Measurements from ENCODE around the gene HTR4.

The HTR4 gene

GRCh38 chr5:148511810-148512347 is 142.4 kb downstream of the HTR4 start:
- H3K9me2 ChIP-seq (replicated peaks; ENCODE audit: low read depth, low read length), result no peaks in the 10 kb centered on the region
- no peak overlapping the region for H3K4me2 ChIP-seq (ENCODE audit: low read depth, low read length, poor library complexity, severe bottlenecking)
- H3K36me3 ChIP-seq (ENCODE audit: insufficient read depth, low read length), result no peaks in the 10 kb centered on the region
- no peaks in the 10 kb centered on the region for H4K20me1 ChIP-seq (ENCODE audit: insufficient read depth, low read length, poor library complexity, severe bottlenecking)
- no peak for TF ChIP-seq CTCF (conservative IDR thresholded peaks at IDR 0.05; ENCODE audit: low read length)
- no peak for TF ChIP-seq EZH2phosphoT487 (IDR thresholded peaks at IDR 0.05; ENCODE audit: borderline replicate concordance)
- H3K9ac ChIP-seq (ENCODE audit: low read depth, low read length, poor library complexity, severe bottlenecking), result no peak overlapping the region
- H3K4me1 ChIP-seq (ENCODE audit: insufficient read depth, low read length, poor library complexity, severe bottlenecking), result no peaks in the 10 kb centered on the region
- H3K27me3 ChIP-seq (ENCODE audit: insufficient read depth, low read length, poor library complexity, severe bottlenecking), result no peaks in the 10 kb centered on the region
- H2AFZ ChIP-seq (ENCODE audit: low read length), result no peak overlapping the region
- H3K79me2 ChIP-seq (ENCODE audit: insufficient read depth, low read length), result no peaks in the 10 kb centered on the region
- H3K9me3 ChIP-seq (ENCODE audit: insufficient read depth, low read depth, low read length), result no peaks in the 10 kb centered on the region
- H3K4me3 ChIP-seq (ENCODE audit: low read length, poor library complexity, severe bottlenecking), result no peak overlapping the region
- H3F3A ChIP-seq (ENCODE audit: low read depth), result no peaks in the 10 kb centered on the region

DNA sequence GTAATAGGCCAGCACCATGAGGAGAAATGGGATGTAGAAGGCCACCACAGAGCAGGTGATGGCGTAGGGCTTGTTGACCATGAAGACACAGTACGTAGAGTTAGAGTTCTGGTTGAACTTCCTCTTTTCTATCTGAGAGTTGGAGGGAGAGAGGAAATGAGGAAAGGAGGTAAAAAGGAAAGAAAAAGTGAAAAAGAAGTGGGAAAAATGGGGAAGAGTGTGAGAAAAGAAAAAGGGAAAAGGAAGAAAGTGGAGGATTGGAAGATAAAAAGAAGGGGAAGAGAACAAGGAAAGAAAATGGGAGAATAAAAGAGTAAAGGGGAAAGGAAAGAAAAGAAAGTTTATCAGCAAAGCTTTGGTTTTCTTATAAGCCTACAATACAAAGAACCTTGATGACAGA is 144.4 kb downstream of the HTR4 start:
- H2AFZ ChIP-seq (ENCODE audit: low read length), result no peak overlapping the region
- no peaks in the 10 kb centered on the region for H3K9me2 ChIP-seq (replicated peaks; ENCODE audit: low read depth, low read length)
- H3F3A ChIP-seq (ENCODE audit: low read depth), result no peaks in the 10 kb centered on the region
- no peaks in the 10 kb centered on the region for H3K9me3 ChIP-seq (ENCODE audit: insufficient read depth, low read depth, low read length)
- no peaks in the 10 kb centered on the region for H3K27me3 ChIP-seq (ENCODE audit: insufficient read depth, low read length, poor library complexity, severe bottlenecking)
- H3K9ac ChIP-seq (ENCODE audit: low read depth, low read length, poor library complexity, severe bottlenecking), result no peak overlapping the region
- no peak for TF ChIP-seq CTCF (conservative IDR thresholded peaks at IDR 0.05; ENCODE audit: low read length)
- H3K79me2 ChIP-seq (ENCODE audit: insufficient read depth, low read length), result no peaks in the 10 kb centered on the region
- no peak overlapping the region for H3K4me3 ChIP-seq (ENCODE audit: low read length, poor library complexity, severe bottlenecking)
- no peak overlapping the region for H3K4me2 ChIP-seq (ENCODE audit: low read depth, low read length, poor library complexity, severe bottlenecking)
- H3K4me1 ChIP-seq (ENCODE audit: insufficient read depth, low read length, poor library complexity, severe bottlenecking), result no peaks in the 10 kb centered on the region
- no peaks in the 10 kb centered on the region for H3K36me3 ChIP-seq (ENCODE audit: insufficient read depth, low read length)
- H4K20me1 ChIP-seq (ENCODE audit: insufficient read depth, low read length, poor library complexity, severe bottlenecking), result no peaks in the 10 kb centered on the region

- TF ChIP-seq EZH2phosphoT487 (IDR thresholded peaks at IDR 0.05; ENCODE audit: borderline replicate concordance) (no peak), CTCF (conservative IDR thresholded peaks at IDR 0.05; ENCODE audit: low read length) (no peak)
- no peak overlapping the region for H3K4me3 ChIP-seq (ENCODE audit: low read length, poor library complexity, severe bottlenecking)
- H3K79me2 ChIP-seq (ENCODE audit: insufficient read depth, low read length), result no peaks in the 10 kb centered on the region
- no peaks in the 10 kb centered on the region for H3K4me1 ChIP-seq (ENCODE audit: insufficient read depth, low read length, poor library complexity, severe bottlenecking)
- H3K9me3 ChIP-seq (ENCODE audit: insufficient read depth, low read depth, low read length), result no peaks in the 10 kb centered on the region
- no peaks in the 10 kb centered on the region for H4K20me1 ChIP-seq (ENCODE audit: insufficient read depth, low read length, poor library complexity, severe bottlenecking)
- no peaks in the 10 kb centered on the region for H3K9me2 ChIP-seq (replicated peaks; ENCODE audit: low read depth, low read length)
- no peak overlapping the region for H3K4me2 ChIP-seq (ENCODE audit: low read depth, low read length, poor library complexity, severe bottlenecking)
- no peak overlapping the region for H3K9ac ChIP-seq (ENCODE audit: low read depth, low read length, poor library complexity, severe bottlenecking)
- H3K27me3 ChIP-seq (ENCODE audit: insufficient read depth, low read length, poor library complexity, severe bottlenecking), result no peaks in the 10 kb centered on the region
- H3K36me3 ChIP-seq (ENCODE audit: insufficient read depth, low read length), result no peaks in the 10 kb centered on the region
- H2AFZ ChIP-seq (ENCODE audit: low read length), result no peak overlapping the region
- no peaks in the 10 kb centered on the region for H3F3A ChIP-seq (ENCODE audit: low read depth)
These were observed 146.7 kb downstream of the HTR4 start for GRCh38 chr5:148507648-148508047.
